ENCODE results near the gene AMOT.

The AMOT gene

GRCh38 chrX:112746812-112747595 lies 93.6 kb downstream of the AMOT start:
- no peak for FAIRE-seq
- peak; percentile 0 for DNase-seq (ENCODE audit: insufficient read length, low spot score)

- FAIRE-seq (no peak), DNase-seq (ENCODE audit: insufficient read length, low spot score) (no peak)
Measured at GRCh38 chrX:112738347-112739033, 102.1 kb downstream of the AMOT start.

- FAIRE-seq, result no peak
- no peak for DNase-seq (ENCODE audit: insufficient read length, low spot score)
Measured at GRCh38 chrX:112736310-112736709, 104.3 kb downstream of the AMOT start.

- FAIRE-seq (no peak), DNase-seq (ENCODE audit: insufficient read length, low spot score) (no peak)
Measured at GRCh38 chrX:112735147-112735546, 105.5 kb downstream of the AMOT start.

- FAIRE-seq (no peak), DNase-seq (ENCODE audit: insufficient read length, low spot score) (no peak)
Measured at GRCh38 chrX:112734290-112734689, 106.3 kb downstream of the AMOT start.

GRCh38 chrX:112731793-112732192 lies 108.8 kb downstream of the AMOT start:
- no peak for DNase-seq (ENCODE audit: insufficient read length, low spot score)

More at GRCh38 chrX:112731793-112732192, 108.8 kb downstream of the AMOT start:
- FAIRE-seq, result no peak
